LNCaP clone FGC (cell line): ENCODE results near the gene GADD45B.

Experiments used
- DNase-seq: peaks from one replicate; pipeline ENCODE4 v3.0.0-alpha.2; 2011; ENCODE audit warnings: low read depth
- H3K4me3 ChIP-seq: 2 replicates; pipeline ENCODE4 v1.5.1; 2011; ENCODE audit warnings: mild to moderate bottlenecking, low read depth, low read length, control low read depth
- TF ChIP-seq, protein P1 (sequence below): IDR thresholded peaks from 2 replicates; pipeline ENCODE4 v1.5.1; 2012; ENCODE audit warnings: mild to moderate bottlenecking; ENCODE audit not compliant: control insufficient read depth, insufficient read depth; ENCODE audit errors: extremely low read depth

Gene GADD45B

DNA sequence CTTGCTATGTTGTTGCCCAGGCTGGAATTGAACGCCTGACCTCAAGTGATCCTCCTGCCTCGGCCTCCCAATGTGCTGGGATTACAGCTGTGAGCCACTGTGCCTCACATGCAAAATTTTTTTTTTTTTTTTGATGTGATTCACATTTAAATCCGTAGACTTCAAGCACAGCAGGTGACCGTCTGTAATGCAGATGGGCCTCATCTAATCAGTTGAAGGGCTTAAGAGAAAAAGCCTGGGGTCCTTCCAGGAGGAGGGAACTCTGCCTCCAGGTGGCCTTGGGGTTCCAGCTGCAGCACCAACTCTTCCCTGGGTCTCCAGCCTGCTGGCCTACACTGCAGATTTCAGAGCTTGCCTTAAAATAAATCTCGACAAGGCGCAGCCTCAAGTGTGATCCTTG lies 43.6 kb downstream of the GADD45B start:
- no peak overlapping the region for H3K4me3 ChIP-seq
- TF ChIP-seq, protein P1, sequence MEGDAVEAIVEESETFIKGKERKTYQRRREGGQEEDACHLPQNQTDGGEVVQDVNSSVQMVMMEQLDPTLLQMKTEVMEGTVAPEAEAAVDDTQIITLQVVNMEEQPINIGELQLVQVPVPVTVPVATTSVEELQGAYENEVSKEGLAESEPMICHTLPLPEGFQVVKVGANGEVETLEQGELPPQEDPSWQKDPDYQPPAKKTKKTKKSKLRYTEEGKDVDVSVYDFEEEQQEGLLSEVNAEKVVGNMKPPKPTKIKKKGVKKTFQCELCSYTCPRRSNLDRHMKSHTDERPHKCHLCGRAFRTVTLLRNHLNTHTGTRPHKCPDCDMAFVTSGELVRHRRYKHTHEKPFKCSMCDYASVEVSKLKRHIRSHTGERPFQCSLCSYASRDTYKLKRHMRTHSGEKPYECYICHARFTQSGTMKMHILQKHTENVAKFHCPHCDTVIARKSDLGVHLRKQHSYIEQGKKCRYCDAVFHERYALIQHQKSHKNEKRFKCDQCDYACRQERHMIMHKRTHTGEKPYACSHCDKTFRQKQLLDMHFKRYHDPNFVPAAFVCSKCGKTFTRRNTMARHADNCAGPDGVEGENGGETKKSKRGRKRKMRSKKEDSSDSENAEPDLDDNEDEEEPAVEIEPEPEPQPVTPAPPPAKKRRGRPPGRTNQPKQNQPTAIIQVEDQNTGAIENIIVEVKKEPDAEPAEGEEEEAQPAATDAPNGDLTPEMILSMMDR: no peak
- no peak for DNase-seq

GRCh38 chr19:2523630-2524311 lies 47.8 kb downstream of the GADD45B start:
- DNase-seq: no peak
- TF ChIP-seq, protein P1: no peak

GRCh38 chr19:2524361-2524839 lies 48.5 kb downstream of the GADD45B start:
- TF ChIP-seq, protein P1: no peak
- H3K4me3 ChIP-seq: no peak overlapping the region
- no peak for DNase-seq

More at GRCh38 chr19:2523630-2524311, 47.8 kb downstream of the GADD45B start:
- H3K4me3 ChIP-seq: no peak overlapping the region

GRCh38 chr19:2524840-2525723 lies 49.2 kb downstream of the GADD45B start:
- no peak for DNase-seq
- TF ChIP-seq, protein P1: no peak
- no peak overlapping the region for H3K4me3 ChIP-seq

GRCh38 chr19:2527171-2527570 lies 51.2 kb downstream of the GADD45B start:
- DNase-seq: no peak
- H3K4me3 ChIP-seq: no peak overlapping the region
- TF ChIP-seq, protein P1: no peak

GRCh38 chr19:2527686-2528085 lies 51.8 kb downstream of the GADD45B start:
- DNase-seq: no peak
- TF ChIP-seq, protein P1: no peak
- H3K4me3 ChIP-seq: no peak overlapping the region
